Activated CD8-positive, alpha-beta memory T cell treated with anti-CD3 and anti-CD28 coated beads, Interleukin-2, amount 50 U/mL, for 4 hours (primary cell): ENCODE results near the gene NBAS.

Source experiments
- DNase-seq: peaks from one replicate; pipeline ENCODE4 v3.0.0-alpha.2; 2020

The NBAS gene

DNA sequence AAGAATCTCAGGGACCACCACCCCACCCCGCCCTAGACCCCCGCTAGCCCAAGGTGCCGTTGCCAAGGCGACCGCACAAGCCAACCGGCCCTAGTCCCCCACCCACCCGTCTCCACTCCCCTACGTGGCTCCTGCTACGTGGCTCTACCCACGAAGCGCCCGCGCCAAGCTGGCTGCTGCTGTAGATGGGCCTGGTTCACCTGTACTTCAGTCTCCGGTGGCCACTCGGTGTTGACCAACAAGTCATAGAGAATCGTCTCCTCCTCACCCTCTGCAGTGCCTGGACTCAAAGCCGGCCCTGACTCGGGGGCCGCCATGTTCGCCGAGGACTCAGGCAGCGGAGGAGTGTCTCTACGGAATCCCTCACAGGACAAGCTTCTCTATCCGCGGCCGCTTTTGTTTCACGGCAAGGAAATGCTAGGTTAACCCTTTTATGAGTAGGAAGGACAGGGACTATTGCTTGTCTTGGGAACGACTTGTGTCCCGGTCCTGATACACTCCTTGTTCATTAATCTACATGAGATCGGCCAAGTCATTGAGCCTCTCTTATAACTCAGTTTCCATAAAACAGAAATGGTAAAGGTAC lies at the start of gene NBAS:
Gene NBAS (minus strand): TSS at position 347 of the 586 bp plus-strand sequence. CDS start 30 bp downstream, at position 317.
- DNase-seq = peak; percentile 71

DNA sequence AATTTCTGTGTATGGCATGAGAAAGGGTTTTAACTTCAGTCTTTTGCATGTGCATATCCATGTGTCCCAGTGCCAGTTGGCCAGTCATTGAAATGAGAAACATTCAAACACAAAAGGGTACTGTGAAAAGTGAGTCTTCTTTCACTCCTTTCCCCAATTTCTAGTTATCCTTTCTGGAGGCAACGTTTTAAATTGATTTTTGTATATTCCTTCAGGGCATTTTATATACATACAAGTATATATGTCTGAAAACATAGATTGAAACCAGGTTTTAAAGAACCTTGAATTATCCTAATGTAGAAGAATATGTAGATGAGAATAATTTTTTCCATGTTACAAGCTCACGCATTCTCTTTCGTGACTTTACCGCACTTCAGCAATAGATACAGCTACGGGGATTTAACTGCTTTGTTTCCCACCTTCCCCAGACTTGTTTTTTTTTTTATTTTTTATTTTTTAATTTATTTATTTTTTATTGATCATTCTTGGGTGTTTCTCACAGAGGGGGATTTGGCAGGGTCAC lies 49.4 kb upstream of the NBAS start:
- no peak for DNase-seq

DNA sequence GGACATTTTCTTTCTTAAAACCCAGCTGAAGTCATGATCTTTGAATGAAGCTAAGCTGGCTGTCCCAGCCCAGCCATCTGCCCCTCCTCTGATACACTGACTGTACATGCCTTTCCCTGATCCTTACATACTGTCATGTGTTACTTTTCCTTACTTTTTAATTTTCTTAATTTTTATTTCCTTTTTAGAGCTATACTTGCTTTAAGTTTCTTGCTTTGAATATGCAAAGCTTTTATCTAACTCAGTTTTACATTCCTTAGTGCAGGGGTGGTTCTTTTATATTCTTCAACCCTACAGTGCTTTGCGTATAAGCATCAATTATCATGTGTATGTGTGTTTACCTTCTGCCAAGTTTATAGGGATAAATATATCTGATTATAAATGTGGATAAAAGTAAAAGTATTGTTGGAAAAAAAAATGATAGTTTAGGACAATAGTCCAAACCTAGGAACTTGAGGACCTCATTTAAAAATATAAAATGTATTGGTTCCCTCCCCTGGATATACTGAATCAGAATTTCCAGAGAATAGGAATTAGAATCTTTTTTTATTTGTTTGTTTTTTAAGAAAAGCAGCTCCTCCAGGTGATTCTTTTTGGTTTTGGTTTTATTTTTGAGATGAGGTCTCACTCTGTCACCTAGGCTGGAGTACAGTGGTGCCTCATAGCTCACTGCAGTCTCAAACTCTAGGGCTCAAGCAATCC lies 48.4 kb upstream of the NBAS start:
- no peak for DNase-seq

DNA sequence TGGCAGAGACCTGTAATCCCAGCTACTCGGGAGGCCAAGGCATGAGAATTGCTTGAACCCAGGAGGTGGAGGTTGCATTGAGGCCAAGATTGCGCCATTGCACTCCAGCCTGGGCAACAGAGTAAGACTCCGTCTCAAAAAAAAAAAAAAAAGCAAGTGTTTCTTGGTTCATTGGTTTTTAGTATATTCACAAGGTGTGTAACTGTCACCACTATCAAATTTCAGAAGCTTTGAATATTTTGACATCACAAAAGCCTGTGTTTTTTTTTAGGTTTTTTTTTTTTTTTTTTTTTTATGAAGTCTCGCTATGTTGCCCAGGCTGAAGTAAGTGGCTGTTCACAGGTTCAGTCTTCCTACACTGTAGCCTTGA lies 47.2 kb upstream of the NBAS start:
- DNase-seq = no peak

DNA sequence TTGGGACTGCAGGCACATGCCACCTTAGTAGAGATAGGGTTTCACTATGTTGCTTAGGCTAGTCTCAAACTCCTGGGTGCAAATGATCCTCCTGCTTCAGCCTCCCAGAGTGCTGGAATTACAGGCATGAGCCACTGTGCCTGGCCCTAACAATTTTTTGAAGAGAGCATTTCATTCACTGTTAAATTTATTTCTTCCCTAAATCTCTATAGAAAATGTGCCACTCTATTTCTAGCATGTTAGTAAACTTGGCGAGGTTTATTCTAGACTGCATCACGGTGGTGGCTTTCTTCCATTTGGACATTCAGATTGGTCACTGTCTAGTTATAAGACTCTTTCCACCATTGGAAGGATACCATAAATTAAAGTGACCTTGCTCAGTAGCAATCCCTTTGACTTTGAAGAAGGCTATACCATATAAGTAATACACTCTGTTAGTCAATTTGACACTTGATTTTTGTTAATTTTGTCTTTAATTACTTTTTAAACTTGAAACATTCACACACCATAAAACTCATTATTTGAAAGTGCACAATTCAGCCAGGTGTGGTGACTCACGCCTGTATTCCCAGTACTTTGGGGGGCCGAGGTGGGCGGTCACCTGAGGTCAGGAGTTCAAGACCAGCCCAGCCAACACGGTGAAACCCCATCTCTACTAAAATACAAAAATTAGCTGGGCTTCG lies 46.7 kb upstream of the NBAS start:
- DNase-seq = no peak

DNA sequence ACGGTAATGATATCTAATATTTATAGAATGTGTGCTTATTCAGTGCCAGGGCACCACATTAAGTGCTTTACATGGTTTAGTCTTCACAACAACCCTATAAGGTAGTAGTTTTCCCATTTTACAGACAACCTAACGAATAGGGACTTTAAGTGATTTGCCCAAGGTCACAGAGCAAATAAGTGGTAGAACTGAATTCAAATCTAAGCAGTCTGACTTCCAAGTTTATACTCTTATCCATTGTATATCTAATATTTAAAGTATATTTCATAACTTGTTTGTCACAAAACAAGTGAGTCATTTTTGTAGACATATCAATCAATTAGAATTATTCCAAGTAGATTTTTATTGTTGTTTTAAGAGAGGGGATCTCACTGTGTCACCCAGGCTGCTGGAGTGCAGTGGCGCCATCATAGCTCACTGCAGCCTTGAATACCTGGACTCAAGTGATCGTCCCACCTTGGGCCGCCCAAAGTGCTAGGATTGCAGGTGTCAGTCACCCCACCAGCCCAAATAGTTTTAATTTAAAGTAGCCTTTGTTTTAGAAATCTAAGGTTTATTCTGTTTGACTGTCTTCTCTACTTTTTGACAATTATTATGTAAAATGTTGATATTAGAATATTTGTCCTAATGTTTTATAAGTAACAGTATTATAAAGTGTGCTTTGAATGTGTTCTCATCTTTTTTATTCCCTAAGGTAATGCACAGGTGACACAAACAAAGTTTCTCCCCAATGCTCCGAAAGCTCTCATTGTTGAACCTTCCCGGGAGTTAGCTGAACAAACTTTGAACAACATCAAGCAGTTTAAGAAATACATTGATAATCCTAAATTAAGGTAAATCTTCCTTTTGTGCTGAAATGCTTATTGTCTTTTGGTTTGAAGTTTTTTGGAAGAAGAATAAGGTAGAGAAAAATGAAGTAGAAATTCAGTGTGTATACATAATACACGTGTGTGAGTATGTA lies 45.6 kb upstream of the NBAS start:
- DNase-seq = no peak

DNA sequence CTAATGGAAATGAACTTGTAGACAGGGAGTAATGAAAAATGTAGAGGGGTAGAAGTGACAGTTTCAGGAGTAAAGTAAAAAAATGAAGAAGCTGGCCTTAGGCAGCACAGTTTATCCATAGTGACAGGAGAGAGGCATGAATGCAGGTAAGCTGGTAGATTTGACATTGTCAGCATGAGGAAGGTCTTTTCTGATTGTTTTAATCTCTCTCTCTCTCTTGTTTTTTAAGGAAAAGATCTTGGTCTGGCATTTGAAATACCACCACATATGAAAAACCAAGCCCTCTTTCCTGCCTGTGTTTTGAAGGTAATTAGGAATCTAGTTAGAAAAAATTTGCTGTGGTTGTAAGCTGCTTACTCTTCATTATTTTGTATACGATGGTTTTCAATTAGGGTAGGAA lies 44.6 kb upstream of the NBAS start:
- DNase-seq = no peak

DNA sequence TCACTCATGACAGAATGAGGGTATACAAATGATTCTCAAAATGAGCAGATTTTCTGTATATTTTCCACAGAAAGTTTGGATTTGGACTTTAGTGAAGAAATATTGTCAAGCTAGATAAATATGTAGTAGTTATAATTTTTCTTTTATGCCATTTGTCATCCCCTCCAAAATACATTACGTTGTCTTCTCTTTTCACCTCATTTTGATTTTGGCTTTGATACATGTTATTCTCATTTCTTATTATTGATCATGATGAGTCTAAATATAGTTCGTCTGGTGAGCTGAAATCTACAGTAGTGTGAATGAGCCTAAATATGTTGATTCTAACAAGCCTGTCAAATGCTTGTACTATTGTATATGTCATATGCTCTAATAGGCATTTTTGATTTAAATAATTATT lies 42.8 kb upstream of the NBAS start:
- DNase-seq = no peak

DNA sequence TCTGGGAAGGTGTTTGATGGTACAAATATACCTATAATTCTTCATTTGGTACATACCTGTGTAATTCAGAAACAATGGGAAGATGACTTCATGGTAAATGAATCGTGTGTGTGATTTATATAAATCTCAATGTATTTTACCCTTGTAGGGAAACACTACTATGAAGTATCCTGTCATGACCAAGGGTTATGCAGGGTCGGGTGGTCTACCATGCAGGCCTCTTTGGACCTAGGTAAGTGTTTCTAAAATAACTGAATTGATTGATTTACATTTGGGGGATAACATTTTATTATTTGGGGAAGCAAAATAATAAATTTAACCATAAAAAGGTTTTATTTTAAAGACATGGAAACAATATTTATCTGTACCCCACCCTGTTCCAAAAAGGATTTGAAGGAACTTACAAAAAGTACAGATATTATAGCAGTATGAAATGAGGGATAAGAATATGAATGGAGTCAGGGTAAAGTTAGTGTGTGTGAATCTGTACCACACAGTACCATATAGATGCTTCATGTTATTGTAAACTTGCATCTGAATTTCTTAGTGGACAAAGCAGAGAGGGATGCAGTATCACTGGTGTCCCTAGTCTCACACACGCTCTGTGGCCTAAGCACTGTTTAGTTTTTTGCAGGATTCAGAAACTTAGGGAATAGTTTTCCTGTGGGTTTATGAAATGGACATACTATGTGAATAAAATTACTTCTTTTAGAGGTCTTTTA lies 42.1 kb upstream of the NBAS start:
- no peak for DNase-seq

DNA sequence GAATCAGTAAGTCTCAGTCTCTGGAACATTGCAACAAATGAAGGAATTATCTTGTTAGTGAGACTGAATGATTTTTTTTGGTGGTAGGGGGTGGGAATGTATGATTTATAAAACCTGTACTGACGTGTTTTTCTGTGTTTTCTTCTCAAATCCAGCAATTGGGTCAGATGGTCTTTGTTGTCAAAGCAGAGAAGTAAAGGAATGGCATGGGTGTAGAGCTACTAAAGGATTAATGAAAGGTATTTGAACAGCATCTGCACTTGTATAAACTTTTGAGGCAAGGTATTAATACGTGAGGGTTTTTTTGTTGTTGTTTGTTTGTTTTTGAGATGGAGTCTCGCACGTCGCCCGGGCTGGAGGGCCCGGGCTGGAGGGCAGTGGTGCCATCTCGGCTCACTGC lies 41.3 kb upstream of the NBAS start:
- no peak for DNase-seq

DNA sequence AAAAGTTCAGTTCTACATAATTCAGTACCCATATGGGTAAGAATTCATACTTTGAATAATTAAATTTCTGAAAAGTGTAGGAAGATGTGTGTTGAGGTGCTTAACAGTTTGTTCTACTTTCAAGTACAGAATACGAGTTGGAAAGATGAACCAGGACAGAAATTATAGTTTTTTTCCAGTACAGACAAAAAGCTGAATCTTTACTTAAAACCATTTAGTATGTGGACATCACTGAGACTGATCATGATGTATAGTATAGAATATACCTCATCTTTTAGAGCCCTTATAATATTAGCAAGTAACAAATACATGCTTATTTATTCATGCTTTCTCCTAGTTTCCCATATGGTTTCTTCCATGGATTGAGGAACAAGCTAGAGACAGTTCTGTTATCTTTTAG lies 40.5 kb upstream of the NBAS start:
- DNase-seq = no peak

DNA sequence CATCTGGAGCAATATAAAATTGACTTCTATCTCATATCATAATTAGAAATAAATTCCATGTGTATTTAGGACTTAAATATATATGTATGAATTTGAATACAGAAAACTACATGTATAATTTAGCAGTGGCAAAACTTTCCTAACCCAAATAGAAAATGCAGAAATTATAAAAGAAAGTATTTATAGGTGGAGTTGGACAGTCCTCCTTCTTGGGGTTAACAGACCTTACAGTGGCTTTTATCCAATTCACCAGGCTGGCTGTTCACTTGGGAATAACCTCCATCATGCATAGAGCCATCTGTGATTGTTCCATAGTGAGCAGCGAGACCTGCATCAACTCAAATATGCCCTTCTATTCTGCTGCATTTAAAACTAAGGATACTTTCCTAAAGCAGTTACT lies 38.9 kb upstream of the NBAS start:
- no peak for DNase-seq

DNA sequence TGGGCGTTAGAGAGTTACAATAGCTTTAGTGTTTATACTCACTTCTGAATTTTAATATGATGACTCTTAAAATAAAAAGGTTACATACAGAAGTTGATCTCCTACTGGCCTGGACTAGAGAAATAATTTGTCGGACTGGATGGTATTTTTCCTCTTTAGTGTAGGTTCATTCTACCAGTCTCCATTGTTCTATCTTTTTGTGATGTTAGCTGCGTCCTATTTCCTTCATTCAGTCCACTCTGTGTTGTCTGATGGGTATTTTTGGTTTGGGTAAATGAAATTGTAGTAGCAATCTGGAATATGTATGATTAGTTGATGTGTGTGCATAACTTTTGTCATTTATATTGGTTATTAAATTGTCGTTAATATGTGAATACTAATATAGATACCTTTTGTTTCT lies 35.8 kb upstream of the NBAS start:
- no peak for DNase-seq

DNA sequence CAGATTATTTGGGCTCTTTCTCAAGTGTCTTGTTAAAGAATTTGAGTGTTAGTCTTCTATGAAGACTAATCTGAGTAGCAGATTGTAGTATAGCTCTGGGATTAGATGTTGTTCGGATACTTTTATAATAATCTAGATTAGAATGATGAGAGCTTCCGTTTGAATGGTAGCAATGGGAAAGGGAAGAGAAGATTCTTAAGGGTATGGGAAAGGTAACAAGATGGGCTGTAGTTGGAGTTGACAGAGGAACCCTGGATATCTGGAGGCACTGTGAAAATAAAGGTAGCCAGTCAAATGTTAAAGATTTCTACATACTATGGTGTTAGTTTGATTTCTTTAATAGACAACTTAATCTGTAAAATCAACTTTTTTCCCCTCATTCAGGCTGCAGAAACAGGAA lies 35.2 kb upstream of the NBAS start:
- DNase-seq = no peak

DNA sequence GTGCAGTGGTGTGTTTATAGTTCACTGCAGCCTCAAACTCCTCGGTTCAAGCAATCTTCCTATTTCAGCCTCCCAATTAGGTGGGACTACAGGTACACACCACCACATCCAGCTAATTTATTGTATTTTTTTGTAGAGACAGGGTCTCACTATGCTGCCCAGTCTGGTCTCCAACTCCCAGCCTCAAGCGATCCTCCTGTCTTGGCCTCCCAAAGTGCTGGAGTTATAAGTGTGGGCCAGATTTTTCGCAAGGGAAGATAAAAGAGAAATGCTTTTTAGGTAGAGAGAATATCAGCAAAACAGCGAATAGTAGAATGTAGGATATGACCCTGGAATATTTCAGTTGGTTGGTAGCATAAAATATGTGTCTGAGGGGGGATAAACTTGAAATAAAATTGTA lies 34.8 kb upstream of the NBAS start:
- no peak for DNase-seq

DNA sequence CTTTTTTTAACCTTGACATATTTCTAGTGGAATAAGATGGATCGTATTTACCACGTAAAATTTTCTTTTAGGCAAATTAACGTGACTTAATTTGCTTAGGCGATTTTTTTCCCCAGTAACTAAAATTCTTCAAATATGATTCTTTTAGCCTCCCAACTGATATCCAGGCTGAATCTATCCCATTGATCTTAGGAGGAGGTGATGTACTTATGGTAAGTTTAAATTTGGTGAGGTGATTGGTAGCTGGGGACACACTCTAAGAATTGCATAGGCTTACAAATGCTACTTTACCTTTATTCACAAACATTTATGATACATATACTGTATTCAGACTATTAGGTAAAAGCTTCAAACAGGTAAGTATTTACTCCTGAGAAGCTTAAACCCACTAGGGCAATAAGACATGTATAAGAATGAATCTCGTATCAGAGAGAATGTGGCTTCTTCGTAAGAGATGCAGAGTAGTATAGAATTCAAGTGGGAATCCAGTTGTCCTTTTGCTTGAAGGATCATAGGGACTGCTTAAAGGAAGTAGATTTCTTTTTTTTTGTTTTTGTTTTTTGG lies 34.3 kb upstream of the NBAS start:
- DNase-seq = no peak

DNA sequence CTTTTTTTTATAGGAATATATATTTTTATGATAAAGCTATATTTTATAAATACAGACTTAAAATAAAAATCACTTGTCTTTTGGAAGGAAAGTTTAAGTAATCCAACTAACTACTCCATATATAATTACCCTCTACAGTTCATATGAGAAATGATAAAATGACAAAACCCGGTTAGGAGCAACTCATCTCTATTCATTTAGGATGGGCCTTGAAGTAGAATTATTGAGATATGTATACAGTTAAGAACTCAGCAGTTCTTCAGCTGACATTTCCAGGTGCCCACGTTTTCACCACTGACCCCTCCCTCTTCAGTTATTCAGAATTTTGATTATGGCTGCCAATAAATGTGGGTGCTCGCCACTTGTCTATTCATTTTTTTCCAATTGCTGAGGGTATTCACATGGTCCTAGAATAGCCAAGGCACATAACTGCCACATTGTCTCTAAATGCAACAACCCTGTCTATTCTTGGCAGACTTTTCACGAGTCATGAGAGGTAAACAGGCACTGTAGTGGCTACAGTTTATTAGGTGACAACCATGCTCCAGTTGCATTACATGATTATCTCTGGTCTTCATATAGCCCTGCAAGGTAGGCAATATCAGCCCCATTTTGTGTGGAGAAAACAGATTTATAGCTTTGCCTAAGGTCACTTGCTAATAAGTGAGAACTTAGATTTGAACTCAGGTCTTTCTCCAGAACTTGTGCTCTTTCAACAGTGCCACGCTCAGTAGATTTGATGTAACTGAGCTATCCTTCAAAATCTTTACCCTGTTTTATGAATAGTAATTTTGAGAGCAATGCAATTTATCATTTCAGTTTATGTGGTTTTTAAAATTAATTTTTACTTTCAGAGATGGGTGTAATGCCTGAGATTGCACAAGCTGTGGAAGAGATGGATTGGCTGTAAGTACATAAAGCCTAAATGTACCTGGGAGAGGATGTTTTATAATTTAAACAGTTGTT lies 33.4 kb upstream of the NBAS start:
- no peak for DNase-seq

DNA sequence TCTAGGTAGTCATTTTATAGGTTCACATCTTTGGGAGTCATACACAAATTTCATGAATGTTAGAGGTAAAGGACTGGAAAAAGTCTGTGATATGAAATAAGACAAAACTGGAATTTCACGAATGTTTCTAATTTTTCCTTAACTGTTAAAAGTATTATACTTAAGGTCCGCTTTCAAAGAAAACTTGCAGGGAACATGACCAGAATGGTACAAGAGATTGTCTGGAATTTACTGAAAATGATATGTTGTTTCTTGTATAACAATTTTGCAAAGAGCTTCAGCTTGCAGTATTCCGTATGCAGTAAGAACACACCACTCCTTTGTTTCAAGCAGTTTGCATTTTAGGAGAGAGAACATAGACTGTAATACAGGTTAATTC lies 32.2 kb upstream of the NBAS start:
- no peak for DNase-seq

DNA sequence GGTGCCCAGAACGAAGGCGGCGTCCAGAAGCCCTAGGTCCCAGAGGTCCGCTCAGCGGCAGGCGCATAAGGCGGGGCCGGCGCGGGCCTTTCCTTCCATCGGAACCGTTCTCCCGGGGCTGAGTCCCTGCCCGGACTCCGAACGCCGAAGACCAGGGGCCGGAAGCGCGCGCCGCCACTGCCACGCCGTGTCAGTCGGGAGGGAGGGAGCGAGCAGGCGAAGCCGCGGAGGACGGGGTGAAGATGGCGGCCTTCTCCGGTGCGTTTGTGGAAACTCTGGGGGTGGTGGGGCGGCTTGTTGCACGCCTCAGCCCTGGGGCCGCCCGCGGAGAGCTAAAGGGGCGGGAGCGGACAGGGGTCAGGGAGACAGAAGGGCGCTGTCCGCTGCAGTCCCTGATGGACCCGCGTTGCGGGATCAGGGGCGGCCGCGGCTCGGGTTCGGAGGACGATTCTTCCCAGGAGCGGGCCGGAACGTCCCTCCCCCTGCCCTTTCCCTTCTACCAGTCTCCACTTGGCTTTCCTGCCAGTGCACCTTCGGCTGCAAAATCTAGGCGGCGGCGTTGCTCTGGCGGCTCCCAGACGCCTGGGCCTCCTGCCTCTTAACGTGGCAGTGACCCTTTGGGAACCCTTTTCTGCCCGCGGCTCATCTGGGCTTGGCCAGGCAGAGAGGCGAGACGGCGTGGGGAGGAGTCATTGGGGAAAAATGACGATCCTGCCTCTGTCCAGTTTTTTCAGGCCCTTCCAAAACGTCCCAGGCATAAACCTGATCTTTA lies 30.7 kb upstream of the NBAS start, which contains the start of gene DDX1:
Gene DDX1 (plus strand): TSS at position 177 of the 772 bp plus-strand sequence. CDS start 66 bp downstream, at position 243.
- peak; percentile 82 for DNase-seq

DNA sequence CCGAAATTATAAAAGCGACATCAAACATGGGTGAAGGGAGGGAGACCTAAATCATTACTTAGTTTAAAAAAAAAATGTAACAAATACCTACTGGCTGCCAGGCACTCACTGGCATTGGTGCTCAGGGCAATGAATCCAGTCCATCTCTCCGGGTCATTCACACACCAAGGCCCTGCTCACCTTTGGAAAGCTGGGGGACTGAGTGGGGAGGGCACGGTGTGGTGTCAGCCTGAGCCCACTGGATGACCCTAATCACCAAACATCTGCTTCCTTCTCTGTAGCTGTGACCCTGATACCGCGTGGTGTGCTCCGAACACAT lies 30.2 kb upstream of the NBAS start:
- no peak for DNase-seq
